A673 (cell line): Measurements from ENCODE around the gene SPRR1B. TPM values are rescaled to one million over a fixed set of nuclear protein-coding genes. Genes with fewer than 3 reads are reported as not detected.
"Not testable (repeated sequence)": the region's sequence is repeated elsewhere in the genome, so short reads cannot be mapped to it uniquely, and the experiment has no call there.

Experiments
- BruUV-seq: library from RNA; stranded (reverse); fragments of 400-500 nt; replicated peaks from 2 replicates; lab custom pipeline; 2021; lab: Mats Ljungman, UMichigan
- CTCF ChIA-PET: fragments of 300-600 bp; sonication (Branson Sonifier 250); formaldehyde crosslinking; loops from one replicate; lab custom pipeline; 2022; ENCODE audit warnings: antibody characterized with exemption; lab: Charles Lee
- POLR2A ChIA-PET: fragments of 300-600 bp; sonication (Branson Sonifier 250); formaldehyde crosslinking; loops from one replicate; lab custom pipeline; 2022; ENCODE audit warnings: antibody characterized with exemption; ENCODE audit not compliant: low non-redundant PET; lab: Charles Lee
- DNase-seq: peaks from one replicate; pipeline ENCODE4 v3.0.0-alpha.2; 2015; ENCODE audit warnings: low spot score
- H3K27ac ChIP-seq: fragments of 200-600 bp; sonication (generic); 2 replicates; pipeline ENCODE4 v1.5.1; 2016; ENCODE audit warnings: mixed run types, low read depth, mild to moderate bottlenecking, mixed read lengths, antibody characterized with exemption, low read length; ENCODE audit not compliant: poor library complexity, severe bottlenecking
- H3K27me3 ChIP-seq: fragments of 200-600 bp; sonication (generic); replicated peaks from 2 replicates; pipeline ENCODE4 v1.6.1; 2017; ENCODE audit warnings: mixed run types, low read depth, mild to moderate bottlenecking, mixed read lengths, antibody characterized with exemption, low read length; ENCODE audit not compliant: insufficient read depth, poor library complexity
- H3K36me3 ChIP-seq: fragments of 200-600 bp; sonication (generic); 2 replicates; pipeline ENCODE4 v1.6.1; 2016; ENCODE audit warnings: mixed run types, mild to moderate bottlenecking, mixed read lengths, antibody characterized with exemption, low read length; ENCODE audit not compliant: insufficient read depth, poor library complexity, severe bottlenecking
- H3K4me1 ChIP-seq: fragments of 200-600 bp; sonication (generic); 2 replicates; pipeline ENCODE4 v1.6.1; 2017; ENCODE audit warnings: mixed run types, mild to moderate bottlenecking, mixed read lengths, antibody characterized with exemption, low read length; ENCODE audit not compliant: insufficient read depth, poor library complexity, severe bottlenecking
- H3K4me3 ChIP-seq: fragments of 200-600 bp; sonication (generic); 2 replicates; pipeline ENCODE4 v1.5.1; 2016; ENCODE audit warnings: low read depth, mixed run types, mild to moderate bottlenecking, mixed read lengths, low read length; ENCODE audit not compliant: poor library complexity, severe bottlenecking
- H3K9me3 ChIP-seq: fragments of 200-600 bp; sonication (generic); 2 replicates; pipeline ENCODE4 v1.6.1; 2016; ENCODE audit warnings: mixed run types, low read depth, mild to moderate bottlenecking, mixed read lengths, antibody characterized with exemption, low read length; ENCODE audit not compliant: poor library complexity, severe bottlenecking
- CTCF ChIP-seq: fragments of 300-800, 200-600 bp; sonication (generic); conservative IDR thresholded peaks from 2 replicates; pipeline ENCODE4 v1.5.1; 2017; ENCODE audit warnings: low read depth, mild to moderate bottlenecking, antibody characterized with exemption, low read length, moderate library complexity, mixed read lengths
- EZH2 ChIP-seq: fragments of 200-600 bp; sonication (generic); IDR thresholded peaks from 2 replicates; pipeline ENCODE4 v1.6.1; 2017; ENCODE audit warnings: borderline replicate concordance, low read depth, mild to moderate bottlenecking, mixed read lengths, antibody characterized with exemption, low read length; ENCODE audit not compliant: poor library complexity, severe bottlenecking
- intact Hi-C: fragments of 100-400 bp; cut with micrococcal nuclease; formaldehyde crosslinking; loops from one replicate; pipeline ENCODE4 v1.10.0; 2022; ENCODE audit not compliant: unreplicated experiment
- total RNA-seq: library from RNA; stranded (reverse); gene quantifications from 2 replicates; pipeline ENCODE4 v1.2.3, GENCODE V29; 2021

SPRR1B gene
- total RNA-seq, 1 experiment from 2014 or later: not detected

- no TSS peak for BruUV-seq
- H3K27ac ChIP-seq: no peak within 1 kb of the TSS
- no peaks in the 10 kb centered on the region for H3K27me3 ChIP-seq
- intact Hi-C loops: no loop called here
- ChIA-PET POLR2A (no interaction called here), CTCF (no interaction called here)
- no peaks in the 10 kb centered on the region for H3K4me1 ChIP-seq
- DNase-seq: no peak
- no peak for TF ChIP-seq CTCF
- no peak for TF ChIP-seq EZH2
- H3K4me3 ChIP-seq: no peak within 1 kb of the TSS
- no peaks in the 10 kb centered on the region for H3K36me3 ChIP-seq
- H3K9me3 ChIP-seq: no peaks in the 10 kb centered on the region
Measured at GRCh38 chr1:153001382-153001781, 29.6 kb upstream of the SPRR1B start, which contains the start of gene SPRR3. SPRR3 (plus strand) TSS chr1:153001749; CDS start chr1:153003021, 1,272 bp downstream.

GRCh38 chr1:153011235-153011758 lies 19.7 kb upstream of the SPRR1B start:
- BruUV-seq, H3K27me3 ChIP-seq, intact Hi-C loops, H3K4me3 ChIP-seq, H3K9me3 ChIP-seq, DNase-seq, POLR2A ChIA-PET, H3K27ac ChIP-seq, H3K4me1 ChIP-seq, CTCF ChIA-PET, H3K36me3 ChIP-seq: not testable (repeated sequence)

GRCh38 chr1:153021829-153022228 lies 9.2 kb upstream of the SPRR1B start:
- H3K27me3 ChIP-seq, DNase-seq, intact Hi-C loops, H3K36me3 ChIP-seq, H3K4me1 ChIP-seq, H3K27ac ChIP-seq, CTCF ChIA-PET, BruUV-seq, H3K9me3 ChIP-seq, H3K4me3 ChIP-seq, POLR2A ChIA-PET: not testable (repeated sequence)

- H3K36me3 ChIP-seq, POLR2A ChIA-PET, BruUV-seq, H3K27ac ChIP-seq, H3K27me3 ChIP-seq, H3K4me3 ChIP-seq, DNase-seq, intact Hi-C loops, CTCF ChIA-PET, H3K4me1 ChIP-seq, H3K9me3 ChIP-seq: not testable (repeated sequence)
Measured at GRCh38 chr1:153022340-153022739, 8.7 kb upstream of the SPRR1B start.
